ENCODE data around the gene RIPOR1.

DNA sequence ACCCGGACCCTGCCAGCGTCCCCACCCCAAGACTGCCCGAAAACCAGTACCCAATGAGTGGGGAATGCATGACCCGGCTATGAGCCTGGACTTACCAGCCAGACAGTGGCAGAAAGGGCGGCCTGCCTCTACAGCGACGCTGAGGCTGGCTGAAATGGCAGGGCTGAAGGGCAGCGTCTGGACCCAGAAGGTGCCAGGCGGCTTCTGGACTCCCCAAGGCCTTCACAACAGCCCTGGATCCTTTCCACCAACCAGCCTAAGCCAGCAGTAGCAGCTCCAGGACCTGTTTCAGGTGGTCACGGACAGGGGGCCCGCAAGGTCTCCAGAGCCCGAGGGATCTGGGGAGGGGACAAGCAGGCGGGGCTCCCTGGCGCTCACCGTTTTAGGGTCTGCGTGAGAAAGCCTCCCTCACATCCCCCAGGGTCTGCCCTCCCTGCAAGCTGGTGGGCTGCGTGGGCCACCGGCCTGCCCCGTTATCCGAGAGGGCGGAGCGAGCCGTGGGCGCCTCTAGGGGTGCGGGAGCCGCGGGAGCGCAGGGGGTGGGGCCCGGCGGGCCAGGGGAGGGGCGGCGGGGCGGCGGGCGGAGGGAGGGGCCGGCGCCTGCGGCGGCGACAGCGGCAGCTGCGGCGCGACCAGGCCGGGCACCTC, at the start of gene RIPOR1:
- TF ChIP-seq EZH2 (IDR thresholded peaks at IDR 0.05; ENCODE audit: insufficient read depth, poor library complexity, severe bottlenecking) (no peak), EZH2phosphoT487 (IDR thresholded peaks at IDR 0.05; ENCODE audit: insufficient read depth, low read depth) (no peak)

Measured in GM23248 (cell line).